Measurements from ENCODE around the gene EREG.

EREG gene

DNA sequence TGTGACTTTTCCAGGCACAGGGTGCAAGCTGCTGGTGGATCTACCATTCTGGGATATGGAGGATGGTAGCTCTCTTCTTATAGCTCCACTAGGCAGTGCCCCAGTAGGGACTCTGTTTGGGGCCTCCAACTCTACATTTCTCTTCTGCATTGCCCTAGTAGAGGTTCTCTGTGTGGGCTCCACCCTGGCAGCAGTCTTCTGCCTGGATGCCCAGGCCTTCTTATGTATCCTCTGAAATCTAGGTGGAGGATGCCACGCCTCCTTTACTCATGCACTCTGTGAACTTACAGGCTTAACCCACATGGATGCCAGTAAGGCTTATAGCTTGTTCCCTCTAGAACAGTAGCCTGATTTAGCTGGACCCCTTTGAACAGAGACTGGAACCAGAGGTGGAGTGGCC, 20.9 kb upstream of the EREG start:
- no peak for DNase-seq (ENCODE audit: low read depth in 2 of 2)

DNA sequence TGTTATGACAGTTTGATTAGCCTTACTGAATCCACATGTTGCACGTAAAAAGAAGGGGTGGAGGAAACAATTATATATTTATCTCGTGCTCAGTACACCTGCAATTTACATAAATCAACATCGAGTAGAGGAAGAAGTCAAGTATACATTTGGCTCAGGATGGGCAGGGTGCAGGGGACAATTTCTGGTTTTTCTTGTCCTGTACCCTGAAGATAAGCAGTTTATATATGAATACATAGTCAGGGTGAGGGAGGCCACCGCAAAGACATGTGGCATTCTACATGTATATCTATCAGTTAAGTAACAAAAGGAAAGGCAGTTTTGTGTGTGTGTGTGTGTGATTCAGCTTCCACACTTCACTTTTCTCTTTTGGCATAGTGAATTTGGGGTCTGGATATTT, 11.1 kb upstream of the EREG start:
- DNase-seq (ENCODE audit: low read depth in 2 of 2), result no peak

DNA sequence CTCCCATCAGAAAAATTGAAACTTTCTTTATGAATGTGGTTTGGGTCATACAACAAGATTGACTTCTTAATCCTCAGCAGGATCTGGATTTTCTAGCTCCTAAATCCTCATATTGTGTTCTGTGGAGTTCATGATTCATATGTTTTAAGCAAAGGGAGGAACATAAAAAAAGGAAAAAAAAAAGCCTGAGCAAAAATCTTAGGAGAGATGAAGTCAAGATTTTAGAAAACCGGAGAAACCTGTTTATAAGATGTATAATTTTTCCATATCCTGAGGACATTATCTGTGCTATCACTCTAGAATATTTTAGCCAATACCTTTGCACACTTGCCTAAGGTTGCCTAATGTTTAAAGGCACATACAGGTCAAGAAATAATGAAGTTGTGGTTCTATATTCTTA, 7.0 kb upstream of the EREG start:
- no peak for DNase-seq (ENCODE audit: low read depth in 2 of 2)

DNA sequence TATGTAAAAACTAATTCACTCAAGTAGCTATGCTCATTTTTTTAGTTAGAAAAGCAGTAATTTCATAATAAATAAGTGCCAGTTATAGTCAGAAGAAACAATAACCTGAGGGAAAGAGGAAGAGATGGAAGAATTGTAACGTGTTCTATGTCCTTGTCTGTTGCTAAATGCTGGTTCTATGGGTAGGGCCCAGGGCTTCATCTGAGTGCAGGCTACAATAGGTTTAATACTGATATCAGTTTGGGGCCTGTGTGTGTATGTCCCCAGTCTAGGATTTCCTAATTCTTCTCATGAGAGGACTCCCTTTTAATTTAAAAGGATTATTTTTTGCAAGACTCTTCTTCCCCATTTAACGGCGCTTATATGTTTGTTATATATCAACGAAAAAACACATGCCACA, 3.3 kb upstream of the EREG start:
- DNase-seq (ENCODE audit: low read depth in 2 of 2), result no peak

DNA sequence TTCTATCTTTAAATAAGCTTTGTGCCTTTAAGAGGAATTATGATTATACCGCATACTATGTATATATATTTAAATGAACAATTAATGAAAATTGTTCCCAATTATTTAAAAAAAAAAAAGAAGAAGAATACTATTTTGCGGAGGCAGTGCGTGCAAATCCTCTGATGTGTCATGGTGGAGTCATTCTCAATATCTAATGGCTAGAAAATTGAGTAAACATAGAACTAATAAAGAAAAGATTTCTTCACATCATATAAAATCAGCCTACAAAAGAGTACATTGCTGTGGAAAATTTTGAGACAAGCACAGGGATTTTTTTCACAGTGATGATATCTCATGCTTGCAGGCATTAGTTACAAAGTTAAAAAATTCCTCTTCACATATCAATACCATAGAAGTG, 2.6 kb upstream of the EREG start:
- DNase-seq (ENCODE audit: low read depth in 2 of 2), result no peak

DNA sequence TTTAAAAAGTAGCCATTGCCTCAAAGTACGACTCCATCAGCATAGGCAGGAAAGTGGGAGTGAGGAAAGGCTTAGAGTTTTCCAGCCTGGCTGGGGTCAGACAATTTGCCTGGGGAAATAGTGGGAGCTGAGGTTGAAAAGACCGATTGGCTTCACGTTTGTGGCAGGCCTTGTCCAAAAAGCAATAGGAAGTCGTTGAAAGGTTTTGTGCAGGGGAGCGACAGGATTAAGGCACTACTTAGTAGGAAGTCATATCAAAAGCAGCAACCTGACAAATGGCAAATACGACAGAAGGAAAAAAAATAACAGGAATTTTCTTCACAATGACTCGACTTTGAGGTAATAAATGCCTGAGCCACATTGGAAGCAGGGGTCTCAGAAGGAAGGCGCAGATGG, 691 bp upstream of the EREG start:
- DNase-seq (ENCODE audit: low read depth in 2 of 2), result no peak

DNA sequence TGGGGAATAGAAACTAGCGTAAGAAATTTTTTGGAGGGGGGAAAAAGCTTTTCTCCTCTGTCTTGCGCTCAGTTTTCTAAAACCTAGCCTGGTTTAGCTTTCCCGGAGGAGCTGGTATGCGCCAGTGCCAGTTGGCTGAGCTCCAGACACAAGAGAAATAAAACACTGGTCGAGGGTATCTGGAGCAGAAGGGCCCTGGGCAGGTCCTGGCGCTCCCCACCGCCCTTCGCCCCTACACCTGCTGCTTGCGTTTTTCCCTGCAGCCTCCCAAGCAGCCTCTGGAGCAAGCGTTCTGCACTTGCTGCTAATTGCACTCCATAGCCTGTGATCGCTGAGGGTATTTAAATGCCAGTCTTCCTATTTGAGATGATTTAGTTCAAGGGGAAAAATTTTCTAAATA, 816 bp downstream of the EREG start:
- DNase-seq (ENCODE audit: low read depth in 2 of 2), result no peak

DNA sequence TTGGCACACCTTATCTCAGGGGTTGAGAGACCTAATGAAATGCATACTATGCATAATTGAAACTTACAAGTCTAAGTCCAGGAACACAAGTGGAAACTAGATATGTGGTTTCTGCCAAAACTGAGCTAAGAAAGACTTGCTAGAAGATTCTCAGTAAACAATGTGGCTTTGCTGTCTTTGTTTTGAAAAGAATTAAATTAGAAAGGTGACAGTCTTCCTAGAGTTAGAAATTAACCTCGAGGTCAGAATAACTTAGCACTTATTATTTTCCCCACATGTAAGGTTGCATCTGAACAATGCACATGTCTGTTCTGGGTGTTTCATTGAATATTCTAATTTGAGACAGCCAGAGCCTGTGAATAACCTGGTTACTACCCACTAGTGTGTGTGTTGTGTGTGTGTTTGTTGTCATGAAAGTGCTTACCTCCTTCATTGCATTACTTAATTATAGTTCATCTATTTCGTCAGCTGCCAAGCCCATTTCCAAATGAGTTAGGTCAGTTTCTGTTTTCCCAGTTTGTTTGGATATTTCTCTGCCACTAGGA, 1.5 kb downstream of the EREG start:
- no peak for DNase-seq (ENCODE audit: low read depth in 2 of 2)

DNA sequence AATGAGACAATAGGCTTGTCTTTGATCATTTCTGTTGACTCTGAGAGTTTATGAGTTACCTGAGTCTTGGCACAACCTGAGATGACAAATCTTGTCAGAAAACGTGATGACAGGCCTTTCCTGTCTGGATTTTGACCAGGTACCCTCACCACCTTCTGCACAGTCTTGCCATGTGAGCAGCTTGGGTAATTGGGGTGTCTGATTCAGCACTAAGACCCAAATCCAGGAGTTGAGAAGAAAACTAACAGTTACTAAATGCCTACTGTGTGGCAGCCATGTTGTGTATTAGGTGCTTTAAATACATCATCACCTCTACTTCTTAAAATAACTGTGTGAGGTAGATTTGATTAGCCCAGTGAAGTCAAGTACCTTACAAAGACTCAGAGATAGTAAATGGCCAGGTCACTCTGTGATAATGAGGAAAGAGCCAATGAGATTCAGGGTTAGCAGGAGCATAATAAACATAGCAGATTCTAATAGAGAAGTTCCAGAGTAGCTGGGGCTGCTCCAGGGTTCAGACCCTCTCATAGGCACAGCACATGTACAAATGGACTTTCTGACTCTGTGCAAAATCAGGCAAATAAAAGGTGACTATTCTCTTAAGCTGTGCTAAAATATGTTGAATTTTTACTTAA, 2.8 kb downstream of the EREG start:
- DNase-seq (ENCODE audit: low read depth in 2 of 2), result no peak

DNA sequence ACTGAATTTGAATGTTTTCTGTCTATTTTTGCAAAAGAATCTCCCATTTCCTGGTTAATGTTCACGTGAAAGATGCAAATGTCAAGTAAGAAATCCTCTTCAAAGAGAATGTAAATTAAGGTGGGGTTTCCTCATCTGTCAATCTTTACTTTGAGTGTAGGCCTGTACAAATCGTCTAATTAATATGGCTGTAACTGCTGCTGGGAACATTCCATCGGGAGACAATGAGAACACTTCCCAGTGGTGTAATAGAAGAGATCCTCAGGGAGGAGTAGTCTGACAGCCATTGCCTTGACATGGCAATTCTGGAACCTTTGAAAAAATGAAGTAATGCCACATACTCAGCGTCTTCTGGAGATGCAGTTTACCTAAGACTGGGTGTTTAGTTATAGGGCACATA, 3.7 kb downstream of the EREG start:
- no peak for DNase-seq (ENCODE audit: low read depth in 2 of 2)

DNA sequence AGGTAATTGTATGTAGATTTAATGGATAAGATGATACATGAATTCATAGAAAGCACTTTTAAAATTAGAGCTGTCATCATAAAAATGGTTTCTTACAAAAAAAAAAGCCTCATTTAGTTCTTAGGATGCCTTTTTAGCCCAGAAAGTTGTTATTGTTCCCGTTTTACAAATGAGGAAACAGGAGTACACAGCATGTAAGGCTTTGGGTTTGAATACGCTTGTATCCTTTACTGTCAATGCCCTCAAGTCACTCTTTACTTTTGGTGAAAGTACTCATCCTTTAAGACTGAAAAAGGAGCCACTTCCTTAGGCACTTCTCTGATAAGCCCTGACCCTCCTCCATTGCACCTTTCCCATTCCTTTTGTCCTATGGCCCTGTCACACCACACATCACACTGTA, 4.9 kb downstream of the EREG start:
- no peak for DNase-seq (ENCODE audit: low read depth in 2 of 2)

DNA sequence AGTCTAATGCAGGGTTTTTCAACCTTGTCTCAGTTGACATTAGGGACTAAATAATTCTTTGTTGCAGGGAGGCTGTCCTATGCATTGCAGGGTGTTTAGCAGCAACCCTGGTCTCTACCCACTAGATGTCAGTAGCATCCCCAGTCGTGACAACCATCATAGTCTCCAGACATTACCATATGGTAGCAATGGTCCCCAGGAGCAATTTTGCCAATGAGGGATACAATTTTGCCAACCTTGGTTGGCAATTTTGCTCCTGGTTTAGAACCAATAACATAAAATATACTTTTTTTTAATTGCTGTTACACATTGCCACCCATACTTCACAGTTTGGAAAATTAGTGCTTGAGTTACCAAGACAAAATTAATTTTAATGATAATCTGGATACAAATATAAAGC, 6.0 kb downstream of the EREG start:
- no peak for DNase-seq (ENCODE audit: low read depth in 2 of 2)

DNA sequence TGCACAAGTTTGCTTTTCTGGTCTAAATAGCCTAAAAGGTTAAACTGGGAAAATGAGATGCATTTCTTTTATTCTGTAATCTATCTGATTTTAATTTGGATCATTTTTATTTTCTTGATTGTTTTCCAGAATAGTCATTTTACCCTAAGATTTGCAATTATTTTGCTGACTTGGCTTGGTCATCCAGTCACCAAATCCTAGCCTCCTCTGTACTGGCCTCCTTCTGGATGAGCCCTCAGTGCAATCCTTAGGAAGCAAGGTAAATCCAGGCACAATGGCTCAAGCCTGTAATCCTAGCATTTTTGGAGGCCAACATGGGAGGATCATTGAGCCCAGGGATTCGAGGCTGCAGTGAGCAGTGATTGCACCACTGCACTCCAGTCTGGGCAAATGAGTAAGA, 9.2 kb downstream of the EREG start:
- DNase-seq (ENCODE audit: low read depth in 2 of 2), result no peak

DNA sequence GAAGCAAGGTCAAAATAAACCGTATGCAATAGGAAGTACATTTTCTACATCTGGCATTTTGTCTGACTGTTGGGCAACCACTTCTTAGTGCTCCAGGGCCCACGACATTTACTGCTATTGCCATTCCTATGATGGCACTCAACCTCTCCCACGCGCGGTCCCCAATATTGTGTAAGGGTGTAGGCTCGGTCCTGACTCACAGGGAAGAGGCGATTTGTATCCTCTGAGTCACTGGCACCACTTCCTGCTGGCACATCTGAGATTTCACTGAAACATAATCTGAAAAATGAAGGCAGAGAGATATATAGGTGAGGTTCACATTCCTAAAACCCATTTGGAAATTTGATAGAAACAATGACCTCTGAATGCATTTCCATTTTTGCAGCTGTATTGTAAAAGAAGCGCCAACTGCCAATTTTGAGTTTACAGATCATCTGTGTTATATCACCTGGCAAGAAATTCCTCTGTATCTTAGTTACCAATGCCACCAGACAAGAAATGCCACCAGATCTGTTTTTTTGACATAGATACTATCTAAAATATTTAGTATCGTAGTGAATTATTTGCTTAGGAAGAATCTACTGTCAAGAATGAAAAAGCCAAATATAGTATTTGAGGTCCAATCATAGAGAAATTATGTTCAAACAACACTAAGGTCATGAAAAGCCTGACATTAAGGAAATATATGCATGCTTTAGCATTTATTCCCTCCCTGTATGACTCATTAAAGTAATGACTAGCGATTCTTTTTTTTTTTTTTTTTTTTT, 9.8 kb downstream of the EREG start:
- no peak for DNase-seq (ENCODE audit: low read depth in 2 of 2)

DNA sequence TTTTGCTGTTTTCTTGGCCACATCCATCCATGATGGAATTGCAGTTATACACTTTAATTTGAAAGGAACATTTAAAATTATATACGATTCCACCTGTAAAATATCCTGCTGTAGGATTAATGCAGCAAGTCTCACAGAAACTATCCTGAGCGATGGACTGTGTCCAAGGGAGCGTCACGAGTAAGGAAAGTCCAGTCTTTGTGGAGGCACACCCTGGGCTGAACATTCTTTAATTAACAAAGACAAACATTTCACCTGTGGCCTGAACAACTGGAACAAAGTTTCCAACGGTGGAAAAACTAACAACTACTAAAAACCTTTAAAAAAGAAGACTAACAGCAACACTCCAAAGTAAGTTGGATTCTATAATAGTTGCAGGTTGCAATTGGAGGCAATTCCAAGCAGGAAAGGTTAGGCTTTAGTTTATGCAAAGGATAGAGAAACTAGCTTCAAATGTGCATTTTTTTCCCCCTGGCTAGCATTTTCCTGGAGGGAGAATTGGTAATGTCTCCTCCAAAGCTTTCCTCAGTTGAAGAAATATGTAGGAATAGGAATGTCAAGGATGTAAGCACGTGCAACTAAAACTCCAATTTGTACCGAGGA, 11.0 kb downstream of the EREG start:
- DNase-seq (ENCODE audit: low read depth in 2 of 2), result no peak

DNA sequence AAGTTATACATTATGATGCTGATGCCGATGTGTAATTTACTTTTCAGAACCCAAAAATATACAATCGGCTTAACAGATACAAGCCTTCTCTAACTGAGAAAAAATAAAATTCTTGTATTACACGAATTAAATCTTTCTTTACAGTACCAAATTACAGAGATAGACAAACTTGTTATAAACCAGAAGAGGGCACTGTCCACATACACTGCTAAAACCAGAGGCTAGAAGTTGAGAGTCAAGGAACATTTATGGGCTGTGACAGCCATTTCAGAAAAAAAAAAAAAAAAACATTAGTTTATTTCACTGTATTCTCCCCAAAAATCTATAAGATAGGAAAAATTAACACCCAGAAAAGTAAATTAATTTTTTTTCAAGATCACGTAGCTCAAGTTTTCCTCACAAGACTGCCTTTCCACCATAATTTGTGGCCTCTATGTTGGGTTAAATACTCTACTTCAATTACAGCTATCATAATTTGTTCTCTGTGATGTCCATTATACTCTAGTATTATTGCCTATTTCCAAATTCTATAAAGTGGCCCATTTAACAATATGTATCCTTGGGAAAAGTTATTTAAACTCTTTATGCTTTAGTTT, 12.0 kb downstream of the EREG start:
- no peak for DNase-seq (ENCODE audit: low read depth in 2 of 2)

DNA sequence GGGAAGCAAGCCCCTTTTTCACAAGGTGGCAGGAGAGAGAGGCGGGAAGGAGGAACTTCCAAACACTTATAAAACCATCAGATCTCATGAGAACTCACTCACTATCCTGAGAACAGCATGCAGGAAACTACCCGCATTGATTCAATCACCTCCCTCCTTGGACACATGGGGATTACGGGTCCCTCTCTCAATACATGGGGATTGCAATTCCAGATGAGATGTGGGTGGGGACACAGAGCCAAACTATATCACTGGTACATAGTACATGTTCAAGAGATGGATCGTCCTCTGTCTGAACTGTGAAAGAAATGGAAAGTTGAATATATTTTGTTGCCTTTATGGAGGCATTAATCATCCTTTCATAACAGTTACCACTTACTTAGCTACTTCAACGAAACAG, 12.8 kb downstream of the EREG start:
- DNase-seq (ENCODE audit: low read depth in 2 of 2), result no peak

DNA sequence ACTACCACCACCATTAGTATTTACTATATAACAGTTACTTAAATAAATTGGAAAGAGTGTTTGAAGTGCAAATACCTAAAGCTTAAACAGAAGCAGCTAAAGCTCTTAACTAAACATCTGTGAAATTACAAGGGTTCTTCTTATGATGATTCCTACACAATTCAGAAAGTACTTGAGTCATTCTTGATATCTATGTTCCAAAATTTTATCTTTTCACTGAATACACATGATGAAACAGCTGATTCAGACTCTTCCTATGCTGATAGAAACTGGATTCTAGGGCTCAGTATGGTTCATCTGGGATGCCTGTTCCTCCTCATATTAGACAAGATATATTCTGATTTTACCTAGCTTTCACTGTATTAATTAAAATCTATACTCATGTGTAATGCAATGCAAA, 13.6 kb downstream of the EREG start:
- DNase-seq (ENCODE audit: low read depth in 2 of 2), result no peak

DNA sequence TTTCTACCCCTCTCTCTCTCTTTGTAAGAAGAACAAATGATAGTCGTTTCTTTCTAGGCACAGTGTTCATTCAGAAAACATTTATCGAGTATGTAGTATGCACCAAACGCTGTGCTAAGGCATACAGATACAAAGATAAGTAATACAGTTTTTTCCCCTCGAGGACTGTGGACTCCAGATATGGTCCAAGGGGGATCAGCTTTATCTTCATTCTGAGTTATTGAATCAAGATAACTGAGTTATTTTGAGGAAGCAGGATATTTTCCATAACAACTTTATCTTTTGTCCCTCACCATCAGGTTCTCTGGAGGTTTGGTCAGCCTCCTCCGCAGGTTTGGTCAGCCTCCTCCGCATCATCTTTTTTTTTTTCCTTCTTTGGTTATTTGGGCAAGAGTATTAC, 15.0 kb downstream of the EREG start:
- DNase-seq (ENCODE audit: low read depth in 2 of 2), result no peak

DNA sequence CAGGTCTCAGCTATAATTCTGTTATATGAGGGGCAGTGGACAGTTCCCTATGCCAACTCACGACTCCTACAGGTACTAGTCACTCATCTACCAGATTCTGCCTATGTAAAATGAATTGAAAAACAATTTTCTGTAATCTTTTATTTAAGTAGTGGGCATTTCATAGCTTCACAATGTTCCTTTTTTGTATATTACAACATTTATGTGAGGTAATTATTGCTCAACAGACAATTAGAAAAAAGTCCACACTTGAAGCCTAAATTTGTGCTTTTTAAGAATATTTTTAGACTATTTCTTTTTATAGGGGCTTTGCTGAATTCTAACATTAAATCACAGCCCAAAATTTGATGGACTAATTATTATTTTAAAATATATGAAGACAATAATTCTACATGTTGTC, 20.4 kb downstream of the EREG start:
- DNase-seq (ENCODE audit: low read depth in 2 of 2), result no peak

DNA sequence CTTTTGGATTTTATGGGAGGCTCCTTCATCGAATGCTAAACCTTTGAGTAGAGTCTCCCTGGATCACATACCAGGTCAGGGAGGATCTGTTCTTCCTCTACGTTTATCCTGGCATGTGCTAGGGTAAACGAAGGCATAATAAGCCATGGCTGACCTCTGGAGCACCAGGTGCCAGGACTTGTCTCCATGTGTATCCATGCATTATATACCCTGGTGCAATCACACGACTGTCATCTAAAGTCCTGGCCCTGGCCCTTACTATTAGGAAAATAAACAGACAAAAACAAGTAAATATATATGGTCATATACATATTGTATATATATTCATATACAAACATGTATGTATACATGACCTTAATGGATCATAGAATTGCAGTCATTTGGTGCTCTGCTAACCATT, 21.2 kb downstream of the EREG start:
- no peak for DNase-seq (ENCODE audit: low read depth in 2 of 2)

DNA sequence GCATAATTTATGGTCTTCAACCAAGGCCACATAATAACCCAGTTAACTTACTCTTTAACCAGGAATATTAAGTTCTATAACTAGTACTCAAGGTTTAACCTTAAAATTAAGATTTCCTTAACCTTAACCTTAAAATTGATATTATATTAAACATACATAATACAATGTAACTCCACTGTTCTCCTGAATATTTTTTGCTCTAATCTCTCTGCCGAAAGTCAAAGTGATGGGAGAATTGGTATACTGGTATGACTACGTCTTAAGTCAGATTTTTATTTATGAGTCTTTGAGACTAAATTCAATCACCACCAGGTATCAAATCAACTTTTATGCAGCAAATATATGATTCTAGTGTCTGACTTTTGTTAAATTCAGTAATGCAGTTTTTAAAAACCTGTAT, 22.8 kb downstream of the EREG start:
- DNase-seq (ENCODE audit: low read depth in 2 of 2), result no peak

DNA sequence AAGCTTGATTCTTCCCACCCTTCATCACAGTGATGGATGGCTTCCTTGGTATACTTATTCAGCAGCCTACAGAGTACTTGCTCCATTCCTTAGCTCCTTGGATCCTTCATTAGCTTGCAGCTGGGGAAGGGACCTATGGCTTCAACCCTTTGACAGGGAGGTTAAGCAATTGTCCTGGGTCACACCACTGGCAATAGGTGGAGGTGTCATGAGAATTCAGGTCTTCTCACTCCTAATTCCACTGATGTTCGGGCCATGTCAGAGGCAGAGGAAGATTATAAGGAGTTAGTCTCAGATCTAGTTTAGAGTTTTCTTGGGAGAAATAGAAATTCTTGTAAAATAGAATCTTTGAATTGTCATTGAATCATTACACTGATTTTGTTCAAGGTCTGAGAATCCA, 24.5 kb downstream of the EREG start:
- DNase-seq (ENCODE audit: low read depth in 2 of 2), result no peak
